Ectodermal cell (in vitro differentiated cells): ENCODE measurements around the gene SPINT2.

Experiments
- H3K27ac ChIP-seq: 2 replicates; pipeline ENCODE4 v1.7.0; 2013; ENCODE audit warnings: mild to moderate bottlenecking, low read depth, low read length; ENCODE audit not compliant: insufficient read depth, poor library complexity, severe bottlenecking
- H3K27me3 ChIP-seq: 2 replicates; pipeline ENCODE4 v1.7.0; 2013; ENCODE audit warnings: mild to moderate bottlenecking, low read length; ENCODE audit not compliant: insufficient read depth, control insufficient read depth, poor library complexity, severe bottlenecking
- H3K36me3 ChIP-seq: one replicate; pipeline ENCODE4 v1.7.0; 2013; ENCODE audit warnings: low read length; ENCODE audit not compliant: control insufficient read depth, insufficient read depth
- H3K4me1 ChIP-seq: one replicate; pipeline ENCODE4 v1.7.0; 2013; ENCODE audit warnings: low read length; ENCODE audit not compliant: control insufficient read depth, insufficient read depth
- H3K4me3 ChIP-seq: 2 replicates; pipeline ENCODE4 v1.7.0; 2013; ENCODE audit warnings: low read depth, low read length, control low read depth; ENCODE audit not compliant: insufficient read depth
- H3K9me3 ChIP-seq: 2 replicates; pipeline ENCODE4 v1.7.0; 2013; ENCODE audit warnings: mild to moderate bottlenecking, low read length, moderate library complexity; ENCODE audit not compliant: control insufficient read depth
- WGBS, 2 experiments: methylation state at CpG; one replicate each; pipeline ENCODE4 v1.1.7; 2013; ENCODE audit warnings: missing lambda C conversion rate in 2 of 2; 5-methylcytosine and 5-hydroxymethylcytosine counted together

The SPINT2 gene

DNA sequence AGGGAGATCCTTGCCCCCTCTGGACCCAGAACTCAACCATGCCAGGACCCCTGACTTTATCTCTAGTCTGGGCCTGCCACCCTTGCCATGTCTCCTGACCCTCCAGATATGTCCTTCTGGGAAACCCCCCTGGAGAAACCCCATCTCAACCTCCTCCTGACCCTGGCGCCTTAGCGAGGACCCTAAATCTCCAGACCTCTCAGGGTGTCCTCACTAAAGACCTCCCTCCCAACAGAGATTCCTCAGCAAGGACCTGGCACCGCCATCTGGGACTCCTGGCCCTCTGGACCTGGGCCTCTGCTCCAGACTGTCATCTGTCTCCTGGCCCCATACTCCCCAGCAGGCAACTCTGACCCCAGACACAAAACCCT is 56.6 kb downstream of the SPINT2 start:
- Histone ChIP-seq H3K4me1 (peaks cover 11% of the 10 kb centered on the region), H3K36me3 (no peaks in the 10 kb centered on the region), H3K27ac (no peak overlapping the region), H3K4me3 (no peak overlapping the region), H3K27me3 (peaks cover 55% of the 10 kb centered on the region), H3K9me3 (no peaks in the 10 kb centered on the region)
- WGBS, 2 experiments: 89 to 94% methylated on average over 3 of the region's 3 CpGs

DNA sequence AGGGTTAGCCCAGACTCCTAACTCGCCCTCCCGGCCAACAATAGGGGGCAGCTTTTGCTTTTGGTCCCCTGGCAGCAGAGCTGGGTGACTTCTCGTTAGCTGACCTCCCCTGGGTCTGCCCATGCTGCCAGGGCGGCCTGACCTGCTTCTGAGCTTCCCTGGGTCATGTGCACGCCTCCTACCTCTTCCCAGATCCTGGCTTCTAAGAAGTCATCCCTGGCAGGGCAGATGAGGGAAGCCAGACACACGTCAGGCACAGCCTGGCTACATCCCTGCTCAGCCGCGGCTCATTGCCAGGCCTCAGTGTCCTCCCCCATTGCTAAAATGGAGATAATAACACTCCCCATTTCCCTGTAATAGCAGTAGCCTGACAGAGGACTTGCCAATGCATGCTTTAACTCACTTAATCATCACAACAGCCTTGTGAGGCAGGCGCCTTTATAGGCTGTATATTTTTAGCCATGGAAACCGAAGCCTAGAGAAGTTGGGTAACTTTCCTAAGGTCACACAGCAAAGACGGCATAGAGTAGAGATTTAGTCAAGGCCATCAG is 57.3 kb downstream of the SPINT2 start:
- WGBS, 2 experiments: 80 to 82% methylated on average over 11 of the region's 11 CpGs
- H3K9me3 ChIP-seq: no peaks in the 10 kb centered on the region
- no peak overlapping the region for H3K27ac ChIP-seq
- H3K27me3 ChIP-seq: peaks cover 50% of the 10 kb centered on the region
- H3K4me3 ChIP-seq: no peak overlapping the region
- H3K36me3 ChIP-seq: no peaks in the 10 kb centered on the region
- peaks cover 11% of the 10 kb centered on the region for H3K4me1 ChIP-seq

- Histone ChIP-seq H3K27me3 (peaks cover 36% of the 10 kb centered on the region), H3K36me3 (no peaks in the 10 kb centered on the region), H3K9me3 (no peaks in the 10 kb centered on the region), H3K4me3 (no peak overlapping the region), H3K27ac (no peak overlapping the region), H3K4me1 (peaks cover 11% of the 10 kb centered on the region)
- 88 to 91% methylated on average over 7 of the region's 7 CpGs for WGBS, 2 experiments
Observed at GRCh38 chr19:38323291-38323690, 58.9 kb downstream of the SPINT2 start.

DNA sequence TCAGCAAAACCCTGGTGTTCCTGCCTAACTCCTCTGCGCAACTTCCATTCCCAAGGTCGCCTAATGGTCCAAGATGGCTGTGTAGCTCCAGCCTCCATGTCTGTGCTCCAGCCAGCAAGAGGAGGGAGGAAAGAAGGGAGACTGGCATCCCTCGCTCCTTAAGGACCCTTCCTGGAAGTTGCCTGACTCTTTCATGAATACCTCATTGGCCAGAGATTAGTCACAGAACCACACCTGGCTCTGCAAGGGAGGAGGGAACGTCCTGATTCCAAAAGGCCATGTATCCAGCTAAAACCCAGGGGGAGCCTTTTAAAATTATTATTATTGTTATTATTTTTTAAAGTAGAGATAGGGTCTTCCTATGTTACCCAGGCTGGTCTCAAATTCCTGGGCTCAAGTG is 60.1 kb downstream of the SPINT2 start:
- H3K4me3 ChIP-seq: no peak overlapping the region
- no peaks in the 10 kb centered on the region for H3K9me3 ChIP-seq
- H3K27me3 ChIP-seq: peaks cover 25% of the 10 kb centered on the region
- peaks cover 11% of the 10 kb centered on the region for H3K4me1 ChIP-seq
- H3K36me3 ChIP-seq: no peaks in the 10 kb centered on the region
- no peak overlapping the region for H3K27ac ChIP-seq
- WGBS, 2 experiments: 89 to 92% methylated on average over 4 of the region's 4 CpGs

DNA sequence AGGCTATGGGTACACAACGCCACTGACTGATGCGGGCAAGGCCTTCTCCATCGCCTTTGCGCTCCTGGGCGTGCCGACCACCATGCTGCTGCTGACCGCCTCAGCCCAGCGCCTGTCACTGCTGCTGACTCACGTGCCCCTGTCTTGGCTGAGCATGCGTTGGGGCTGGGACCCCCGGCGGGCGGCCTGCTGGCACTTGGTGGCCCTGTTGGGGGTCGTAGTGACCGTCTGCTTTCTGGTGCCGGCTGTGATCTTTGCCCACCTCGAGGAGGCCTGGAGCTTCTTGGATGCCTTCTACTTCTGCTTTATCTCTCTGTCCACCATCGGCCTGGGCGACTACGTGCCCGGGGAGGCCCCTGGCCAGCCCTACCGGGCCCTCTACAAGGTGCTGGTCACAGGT is 62.2 kb downstream of the SPINT2 start:
- Histone ChIP-seq H3K9me3 (no peaks in the 10 kb centered on the region), H3K27me3 (peaks cover 3% of the 10 kb centered on the region), H3K27ac (no peak overlapping the region), H3K4me1 (peaks cover 2% of the 10 kb centered on the region), H3K4me3 (no peak overlapping the region), H3K36me3 (no peaks in the 10 kb centered on the region)
- 93 to 95% methylated on average over 22 of the region's 22 CpGs for whole genome bisulfite sequencing, 2 experiments

DNA sequence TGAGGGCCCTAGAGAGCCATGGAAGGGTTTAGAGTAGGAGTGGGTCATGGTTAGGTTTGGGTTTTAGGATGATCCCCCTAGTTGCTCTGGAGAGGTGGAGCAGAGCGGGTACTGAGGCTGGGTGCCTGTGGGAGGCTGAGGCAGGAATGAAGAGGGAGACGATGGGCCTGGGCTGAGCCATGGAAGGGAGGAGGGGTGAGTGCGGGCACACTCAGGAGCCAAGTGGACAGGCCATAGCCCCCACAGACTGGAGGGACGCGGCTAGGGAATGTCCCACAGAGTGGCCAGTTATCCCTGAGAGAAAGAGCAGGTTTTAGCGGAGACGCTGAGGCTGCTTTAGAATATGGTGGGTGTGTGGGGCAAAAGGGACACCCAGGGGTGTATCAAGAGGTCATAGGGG is 65.3 kb downstream of the SPINT2 start:
- Histone ChIP-seq H3K9me3 (no peaks in the 10 kb centered on the region), H3K36me3 (no peaks in the 10 kb centered on the region), H3K4me3 (no peak overlapping the region), H3K27ac (no peak overlapping the region), H3K4me1 (no peaks in the 10 kb centered on the region), H3K27me3 (no peaks in the 10 kb centered on the region)
- WGBS, 2 experiments: 92 to 94% methylated on average over 7 of the region's 7 CpGs

GRCh38 chr19:38331728-38332127 is 67.4 kb downstream of the SPINT2 start:
- H3K9me3 ChIP-seq: no peaks in the 10 kb centered on the region
- no peak overlapping the region for H3K27ac ChIP-seq
- 100% methylated on average over 1 of the region's 1 CpG for WGBS, 2 experiments
- H3K36me3 ChIP-seq: no peaks in the 10 kb centered on the region
- no peaks in the 10 kb centered on the region for H3K27me3 ChIP-seq
- H3K4me3 ChIP-seq: no peak overlapping the region
- no peaks in the 10 kb centered on the region for H3K4me1 ChIP-seq

- 93 to 96% methylated on average over 8 of the region's 9 CpGs for WGBS, 2 experiments
- Histone ChIP-seq H3K27ac (no peak overlapping the region), H3K4me3 (no peak overlapping the region), H3K9me3 (no peaks in the 10 kb centered on the region), H3K36me3 (no peaks in the 10 kb centered on the region), H3K27me3 (no peaks in the 10 kb centered on the region), H3K4me1 (no peaks in the 10 kb centered on the region)
Observed at GRCh38 chr19:38333245-38333644, 68.9 kb downstream of the SPINT2 start.

- WGBS, 2 experiments: 1% methylated on average over 52 of the region's 52 CpGs
- H3K9me3 ChIP-seq: no peaks in the 10 kb centered on the region
Observed at GRCh38 chr19:38335949-38336637, 71.7 kb downstream of the SPINT2 start.

GRCh38 chr19:38336638-38337359 is 72.4 kb downstream of the SPINT2 start:
- Histone ChIP-seq H3K27ac (peak overlapping the region; percentile 67), H3K4me3 (peak overlapping the region; percentile 53), H3K9me3 (no peaks in the 10 kb centered on the region), H3K27me3 (no peaks in the 10 kb centered on the region), H3K36me3 (no peaks in the 10 kb centered on the region), H3K4me1 (no peaks in the 10 kb centered on the region)
- WGBS, 2 experiments: 6 to 7% methylated on average over 41 of the region's 41 CpGs

More at GRCh38 chr19:38335949-38336637, 71.7 kb downstream of the SPINT2 start:
- no peaks in the 10 kb centered on the region for H3K27me3 ChIP-seq
- H3K4me1 ChIP-seq: no peaks in the 10 kb centered on the region
- peak overlapping the region; percentile 67 for H3K27ac ChIP-seq
- H3K4me3 ChIP-seq: peak overlapping the region; percentile 53
- no peaks in the 10 kb centered on the region for H3K36me3 ChIP-seq
